ENCODE data around the gene SLC25A21.

DNA sequence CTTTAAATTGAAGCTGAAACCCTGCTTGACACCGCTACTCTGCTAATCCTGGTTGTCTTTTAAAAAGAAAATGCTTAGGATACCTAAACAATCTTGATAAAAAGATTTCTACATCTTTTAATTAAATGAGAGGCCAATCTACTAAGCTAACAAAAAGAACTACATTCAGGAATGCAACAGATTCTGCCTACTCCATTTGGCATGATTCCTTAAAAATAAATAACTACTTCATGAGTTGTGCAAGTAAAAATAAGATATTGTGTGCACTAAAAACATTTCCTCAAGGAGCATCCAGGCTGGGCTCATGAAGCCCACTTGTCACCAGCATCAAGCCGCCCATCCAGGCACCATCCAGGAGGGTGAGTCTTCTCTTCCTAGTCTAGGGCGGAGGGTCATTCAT is 313.3 kb downstream of the SLC25A21 start:
- TF ChIP-seq CTCF (IDR thresholded peaks at IDR 0.05) (no peak), POLR2A (IDR thresholded peaks at IDR 0.05) (no peak)

All from lower leg skin (tissue), 3 donors.